Activated T-cell treated with anti-CD3 and anti-CD28 coated beads, Interleukin-2, amount 50 U/mL, for 1 hour (primary cell): ENCODE measurements around the gene SPATA31A1.
"Not testable (repeated sequence)": the region's sequence is repeated elsewhere in the genome, so short reads cannot be mapped to it uniquely, and the experiment has no call there.

Experiments
- DNase-seq: peaks from one replicate; pipeline ENCODE4 v3.0.0-alpha.2; 2020

Gene SPATA31A1

DNA sequence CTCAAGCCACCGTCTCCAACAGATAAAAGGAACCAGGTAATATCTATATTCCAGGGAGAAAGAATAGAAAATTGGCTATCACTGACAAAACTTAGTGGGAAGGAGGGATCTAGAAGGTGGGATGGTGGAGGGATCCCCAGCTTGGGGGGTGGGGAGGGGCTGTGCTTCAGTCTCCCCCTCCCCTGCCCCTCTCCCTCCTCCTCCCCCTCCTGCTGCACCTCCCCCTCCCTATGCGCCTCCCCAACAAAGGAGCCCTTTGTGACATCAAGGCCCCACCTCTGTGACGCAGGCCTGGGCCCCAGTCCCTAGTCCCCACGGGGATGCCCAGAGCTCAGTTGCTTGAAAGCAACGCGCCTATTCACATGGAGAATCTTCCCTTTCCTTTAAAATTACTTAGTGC lies at the start of gene SPATA31A1:
SPATA31A1 (plus strand) TSS at position 301 of the 400 bp plus-strand sequence; CDS start at position 363, 62 bp downstream.
- not testable (repeated sequence) for DNase-seq

DNA sequence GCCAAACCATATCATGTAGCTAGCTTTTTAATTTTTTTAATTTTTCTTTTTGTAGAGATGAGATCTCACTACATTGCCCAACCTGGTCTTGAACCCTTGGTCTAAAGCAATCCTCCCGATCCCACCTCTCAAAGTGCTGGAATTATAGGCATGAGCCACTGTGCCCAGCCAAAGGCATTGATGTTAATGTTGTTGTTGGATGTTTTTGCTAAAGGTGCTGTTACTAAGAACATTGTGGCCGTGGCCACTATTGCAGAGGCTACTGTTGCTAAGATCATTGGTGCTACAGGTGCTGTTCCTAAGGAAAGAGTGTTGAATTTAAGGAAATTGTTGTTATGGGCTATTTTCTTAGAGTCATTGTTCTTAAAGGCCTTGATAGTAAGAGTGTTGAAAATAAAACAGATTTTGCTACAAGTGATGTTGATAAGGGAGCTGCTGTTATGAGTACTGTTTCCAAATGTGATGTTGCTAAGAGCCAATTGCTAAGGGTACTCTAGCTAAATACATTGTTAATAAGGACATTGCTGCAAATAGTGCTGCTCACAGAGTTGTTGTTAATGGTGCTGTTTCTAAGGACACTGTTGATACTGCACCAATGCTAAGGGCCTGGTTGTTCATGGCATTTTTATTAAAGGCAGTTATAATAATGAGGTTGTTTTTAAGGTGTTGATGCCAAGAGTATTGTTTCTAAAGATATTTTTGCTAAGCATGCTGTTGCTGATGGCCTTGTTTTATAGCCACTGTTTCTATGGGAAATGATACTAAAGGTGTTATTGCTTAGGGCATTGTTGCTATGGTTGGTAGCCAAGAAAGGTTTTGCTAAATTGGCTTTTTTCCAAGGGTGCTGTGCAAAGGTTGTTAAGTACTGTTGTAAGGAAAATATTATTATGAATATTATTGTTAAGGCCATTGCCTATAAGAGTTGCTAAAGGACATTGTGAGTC lies 52.1 kb downstream of the SPATA31A1 start:
- DNase-seq = not testable (repeated sequence)

DNA sequence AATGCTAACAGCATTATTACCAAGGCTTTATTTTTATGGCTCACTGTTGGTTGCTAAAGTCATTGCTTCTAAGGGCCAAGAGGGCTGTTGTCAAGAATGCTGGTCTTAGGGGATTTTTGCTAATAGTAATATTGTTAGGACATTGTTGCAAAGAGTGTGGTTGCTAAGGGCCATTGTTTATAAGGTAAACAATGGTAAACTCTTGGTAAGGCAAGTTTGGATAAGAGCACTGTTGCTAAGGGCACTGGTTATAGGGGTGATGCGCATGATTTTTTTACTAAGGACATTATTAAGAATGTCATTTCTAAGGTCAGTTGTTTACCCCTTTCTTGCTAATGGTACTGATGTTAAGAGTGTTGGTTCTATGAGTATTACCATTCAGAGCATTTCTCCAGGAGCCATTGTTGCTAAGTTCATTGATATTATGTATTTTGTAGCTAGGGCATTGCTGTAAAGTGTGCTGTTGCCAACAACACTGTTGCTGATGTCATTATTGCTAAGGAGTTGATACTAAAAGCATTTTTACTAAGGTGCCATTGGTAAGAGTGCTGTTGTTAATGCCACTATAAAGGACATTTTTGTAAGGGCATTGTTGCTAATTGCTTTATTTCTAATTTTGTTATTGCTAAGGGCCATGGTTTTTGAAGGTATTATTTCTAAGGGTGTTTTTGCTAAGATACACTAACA lies 55.9 kb downstream of the SPATA31A1 start:
- DNase-seq = not testable (repeated sequence)
